ENCODE measurements around the gene HGS. TPM values are rescaled to one million over a fixed set of nuclear protein-coding genes. Genes with fewer than 3 reads are reported as not detected.

HGS gene
- total RNA-seq, 1 experiment from 2014 or later, result 240 TPM

- no peak for TF ChIP-seq TCF7L2 (IDR thresholded peaks at IDR 0.05; ENCODE audit: low read depth, low read length)
- Histone ChIP-seq H3K9me3 (ENCODE audit: control insufficient read depth, insufficient read depth, low read depth, low read length) (no peaks in the 10 kb centered on the region), H3K27ac (ENCODE audit: low read length) (no peak overlapping the region), H3K27me3 (ENCODE audit: control insufficient read depth, insufficient read depth, low read length) (no peaks in the 10 kb centered on the region), H3K4me3 (ENCODE audit: low read depth in 2 of 2, low read length in 2 of 2) (no peak overlapping the region), H3K36me3 (ENCODE audit: control insufficient read depth, insufficient read depth, low read length) (peaks cover 15% of the 10 kb centered on the region), H3K4me1 (ENCODE audit: control insufficient read depth, insufficient read depth, low read length) (peaks cover 2% of the 10 kb centered on the region)
- CTCF ChIA-PET, result no interaction called here
- DNase-seq (ENCODE audit: low read depth, low spot score), result no peak
- no TSS peak for BruUV-seq (replicated peaks)
- POLR2A ChIA-PET, result interaction anchor here (0.6 to 1.3 kb wide), 2 partner anchors 12 to 20 kb away, joined by 3 to 6 read pairs; partner anchors contain the start of gene ARL16
- ATAC-seq, result no peak
- intact Hi-C loops (cut with micrococcal nuclease; ENCODE audit: unreplicated experiment), result no loop called here
- in situ Hi-C loops (cut with HindIII; ENCODE audit: low pct_unique_long_range_greater_than_20kb, low sequenced_read_pairs), result no loop called here
These were observed 12.0 kb downstream of the HGS start for GRCh38 chr17:81695801-81696200.

- DNase-seq (ENCODE audit: low read depth, low spot score) (no peak), ATAC-seq (no peak)
- ChIA-PET POLR2A (interaction anchor here (0.6 to 1.3 kb wide), 2 partner anchors 13 to 21 kb away, joined by 3 to 6 read pairs; partner anchors contain the start of gene ARL16), CTCF (no interaction called here)
- no peak overlapping the region for H3K27ac ChIP-seq (ENCODE audit: low read length)
- no peaks in the 10 kb centered on the region for H3K9me3 ChIP-seq (ENCODE audit: control insufficient read depth, insufficient read depth, low read depth, low read length)
- no peak for TF ChIP-seq CTCF (IDR thresholded peaks at IDR 0.05)
- TF ChIP-seq TCF7L2 (IDR thresholded peaks at IDR 0.05; ENCODE audit: low read depth, low read length), result no peak
- no peak for TF ChIP-seq REST (IDR thresholded peaks at IDR 0.05; ENCODE audit: insufficient read depth in 1 of 2, low read depth in 2 of 2, low read length in 1 of 2)
- no peak for TF ChIP-seq SIN3A (IDR thresholded peaks at IDR 0.05; ENCODE audit: borderline replicate concordance, insufficient read depth, low read depth, low read length)
- TF ChIP-seq POLR2AphosphoS5 (IDR thresholded peaks at IDR 0.05; ENCODE audit: low read depth, low read length), result no peak
- H3K36me3 ChIP-seq (ENCODE audit: control insufficient read depth, insufficient read depth, low read length), result peaks cover 15% of the 10 kb centered on the region
- no peaks in the 10 kb centered on the region for H3K27me3 ChIP-seq (ENCODE audit: control insufficient read depth, insufficient read depth, low read length)
- no TSS peak for BruUV-seq (replicated peaks)
- in situ Hi-C loops (cut with HindIII; ENCODE audit: low pct_unique_long_range_greater_than_20kb, low sequenced_read_pairs) (no loop called here), intact Hi-C loops (cut with micrococcal nuclease; ENCODE audit: unreplicated experiment) (no loop called here)
- no peak overlapping the region for H3K4me3 ChIP-seq (ENCODE audit: low read depth in 2 of 2, low read length in 2 of 2)
- H3K4me1 ChIP-seq (ENCODE audit: control insufficient read depth, insufficient read depth, low read length), result peaks cover 8% of the 10 kb centered on the region
These were observed 12.6 kb downstream of the HGS start for GRCh38 chr17:81696218-81696941.

All from Panc1 (cell line).